Cerebellar nuclear complex (tissue), 1 donor: ENCODE measurements around the gene COL5A1.

Source experiments
- DNase-seq, 2 experiments: peaks; one replicate each; lab custom pipeline; 2025; lab: John Stamatoyannopoulos, UW

COL5A1 gene

DNA sequence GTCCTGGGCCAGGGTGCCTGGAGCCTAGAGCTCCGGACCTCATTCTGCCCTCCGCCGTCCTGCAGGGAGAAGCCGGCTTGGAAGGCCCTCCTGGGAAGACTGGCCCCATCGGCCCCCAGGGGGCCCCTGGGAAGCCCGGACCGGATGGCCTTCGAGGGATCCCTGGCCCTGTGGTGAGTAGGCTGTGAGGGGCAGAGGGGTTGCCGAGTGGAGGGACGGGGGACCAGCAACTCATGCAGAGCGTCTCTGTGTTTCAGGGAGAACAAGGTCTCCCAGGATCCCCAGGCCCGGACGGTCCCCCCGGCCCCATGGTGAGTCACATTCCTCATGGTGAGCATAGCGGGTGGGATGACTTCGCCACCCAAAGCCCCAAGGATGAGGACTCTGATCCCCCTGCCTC, 177.0 kb downstream of the COL5A1 start:
- DNase-seq: no peak

DNA sequence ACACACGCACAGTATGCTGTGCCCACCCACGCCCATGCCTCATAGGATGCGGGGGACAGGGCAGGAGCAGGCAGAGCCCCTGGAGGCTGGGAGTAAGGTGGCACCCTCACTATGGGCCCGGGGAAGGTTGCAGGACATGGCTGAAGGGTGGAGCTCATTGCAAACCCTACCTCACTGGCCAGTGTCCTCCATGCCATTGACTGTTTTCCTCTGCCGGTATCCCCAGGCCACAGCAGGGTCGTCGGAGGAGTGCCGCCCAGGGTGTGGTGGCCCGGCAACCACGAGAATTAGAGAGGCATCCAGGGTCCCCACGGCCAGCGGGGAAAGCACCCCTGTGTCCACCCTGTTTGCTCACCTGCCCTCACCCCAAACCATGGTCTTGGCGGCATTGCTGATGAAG, 179.3 kb downstream of the COL5A1 start:
- no peak for DNase-seq

DNA sequence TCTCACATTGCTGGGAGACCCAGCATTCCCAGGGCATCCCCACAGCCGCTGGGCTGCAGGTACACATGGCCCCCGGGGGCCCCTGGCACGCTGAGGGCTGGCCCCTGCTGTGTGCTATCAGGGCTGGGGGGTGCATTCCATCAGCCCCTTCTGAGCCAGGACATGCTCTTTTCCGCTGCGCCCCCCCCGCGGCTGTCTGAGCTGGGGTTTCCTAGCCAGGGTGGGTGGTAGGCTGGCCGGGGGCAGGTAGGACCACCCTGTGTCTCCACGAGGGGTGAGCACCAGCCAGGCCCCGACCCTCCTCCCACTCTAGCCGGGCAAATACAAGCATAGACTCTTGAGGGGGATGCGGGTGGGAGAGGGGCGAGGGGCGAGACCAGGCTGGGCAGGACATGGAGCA, 180.9 kb downstream of the COL5A1 start:
- DNase-seq: no peak

DNA sequence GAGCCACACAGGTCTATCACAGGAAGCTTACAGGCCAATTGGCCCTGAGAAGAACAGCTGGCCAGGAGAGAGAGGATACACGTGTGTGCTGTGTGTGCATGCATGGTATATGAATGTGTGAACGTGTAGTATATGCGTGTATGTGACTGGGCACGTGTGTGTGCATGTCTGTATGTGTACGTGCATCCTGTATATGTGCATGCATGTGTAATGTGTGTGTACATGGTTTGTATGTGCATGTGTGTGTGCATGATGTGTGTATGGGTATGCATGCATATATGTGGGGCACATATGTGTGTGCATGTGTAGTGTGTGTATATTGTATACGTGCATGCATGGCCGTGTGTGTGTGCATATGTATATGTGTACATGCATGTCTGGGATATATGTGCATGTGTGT, 182.0 kb downstream of the COL5A1 start:
- no peak for DNase-seq

DNA sequence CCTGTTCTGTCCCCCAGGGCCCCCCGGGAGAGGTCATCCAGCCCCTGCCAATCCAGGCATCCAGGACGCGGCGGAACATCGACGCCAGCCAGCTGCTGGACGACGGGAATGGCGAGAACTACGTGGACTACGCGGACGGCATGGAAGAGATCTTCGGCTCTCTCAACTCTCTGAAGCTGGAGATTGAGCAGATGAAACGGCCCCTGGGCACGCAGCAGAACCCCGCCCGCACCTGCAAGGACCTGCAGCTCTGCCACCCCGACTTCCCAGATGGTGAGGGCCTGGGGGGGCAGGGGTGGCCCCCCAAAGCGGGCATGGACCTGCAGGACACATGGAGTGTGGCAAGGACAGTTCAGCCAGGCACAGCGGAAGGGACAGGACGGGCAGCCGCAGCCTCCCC, 183.0 kb downstream of the COL5A1 start:
- no peak for DNase-seq

DNA sequence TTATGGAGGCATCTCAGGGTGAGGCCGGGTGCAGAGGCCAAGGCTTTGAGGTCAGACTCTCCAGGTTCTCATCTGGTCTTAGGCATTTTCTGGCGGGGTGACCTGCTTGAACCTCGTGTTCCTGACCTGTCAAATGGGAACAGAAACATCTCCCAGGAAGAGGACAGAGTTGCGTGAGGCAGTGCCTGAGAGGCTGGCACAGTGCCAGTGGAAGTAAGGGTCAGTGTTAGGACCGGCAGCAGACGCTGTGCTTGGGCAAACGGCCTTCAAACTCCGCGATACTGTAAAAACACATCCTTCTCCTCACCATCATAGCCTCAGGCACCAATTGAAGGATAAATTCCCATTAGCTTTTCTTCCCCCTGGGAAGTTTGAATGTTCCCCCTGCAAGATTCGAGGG, 183.4 kb downstream of the COL5A1 start:
- DNase-seq: no peak

DNA sequence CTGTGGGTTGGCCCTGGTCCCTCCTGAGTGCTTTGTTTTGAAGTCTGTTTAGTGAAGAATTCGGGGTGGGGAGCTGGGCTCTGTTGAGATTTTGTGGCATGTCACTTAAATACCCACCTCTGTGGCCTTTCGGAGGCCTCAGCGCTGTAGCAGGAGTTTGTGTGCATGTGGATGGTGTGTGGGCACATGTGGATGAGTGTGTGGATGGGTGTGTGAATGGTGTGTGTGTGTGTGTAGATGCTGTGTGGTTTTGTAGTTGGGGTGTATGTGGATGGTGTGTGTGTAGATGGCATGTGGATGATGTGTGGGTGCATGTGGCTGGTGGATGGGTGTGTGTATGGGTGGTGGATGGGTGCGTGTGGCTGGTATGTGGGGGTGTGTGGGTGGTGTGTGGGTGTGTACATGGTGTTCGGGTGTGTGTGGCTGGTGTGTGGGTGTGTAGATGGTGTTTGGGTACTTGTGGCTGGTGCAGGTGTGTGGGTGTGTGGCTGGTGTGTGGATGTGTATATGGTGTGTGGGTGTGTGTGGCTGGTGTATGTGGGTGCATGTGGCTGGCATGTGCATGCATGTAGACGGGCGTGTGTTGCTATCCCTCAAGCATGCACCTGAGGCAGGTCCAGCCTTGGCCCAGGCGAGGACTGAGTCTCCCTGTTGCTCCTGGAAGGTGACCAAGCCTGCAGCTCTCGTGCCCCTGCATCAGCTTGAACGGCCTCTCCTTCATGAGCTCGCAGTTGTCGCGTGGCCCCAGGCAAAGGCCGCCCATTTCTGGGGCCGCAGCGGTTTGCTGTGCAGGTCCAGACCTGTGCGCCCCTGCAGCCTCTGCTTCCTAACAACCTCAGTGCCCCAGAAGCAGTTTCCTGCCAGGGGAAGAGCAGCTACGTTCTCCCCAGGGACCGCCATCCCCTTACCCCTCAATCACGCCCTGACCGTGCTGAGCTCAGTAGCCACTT, 185.0 kb downstream of the COL5A1 start:
- DNase-seq: no peak

DNA sequence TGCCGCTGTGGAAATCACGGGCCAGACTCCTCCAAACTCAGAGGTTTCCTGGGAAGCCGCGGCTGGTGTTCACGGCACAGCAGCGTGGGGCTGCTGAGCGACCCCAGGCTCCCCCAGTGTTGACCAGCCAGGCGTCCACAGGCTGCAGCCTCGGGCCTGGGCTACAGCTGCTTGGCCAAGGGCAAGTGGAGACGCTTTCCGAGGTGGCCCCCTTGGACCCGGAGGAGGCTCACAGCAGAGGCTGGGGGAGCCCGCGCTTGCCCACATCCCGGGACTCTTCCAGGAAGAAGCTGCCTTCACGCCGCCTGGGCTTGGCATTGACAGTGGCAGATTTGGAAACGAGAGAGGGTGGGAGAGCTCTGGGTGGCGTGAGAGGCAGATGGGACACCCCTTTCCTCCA, 186.0 kb downstream of the COL5A1 start:
- no peak for DNase-seq

DNA sequence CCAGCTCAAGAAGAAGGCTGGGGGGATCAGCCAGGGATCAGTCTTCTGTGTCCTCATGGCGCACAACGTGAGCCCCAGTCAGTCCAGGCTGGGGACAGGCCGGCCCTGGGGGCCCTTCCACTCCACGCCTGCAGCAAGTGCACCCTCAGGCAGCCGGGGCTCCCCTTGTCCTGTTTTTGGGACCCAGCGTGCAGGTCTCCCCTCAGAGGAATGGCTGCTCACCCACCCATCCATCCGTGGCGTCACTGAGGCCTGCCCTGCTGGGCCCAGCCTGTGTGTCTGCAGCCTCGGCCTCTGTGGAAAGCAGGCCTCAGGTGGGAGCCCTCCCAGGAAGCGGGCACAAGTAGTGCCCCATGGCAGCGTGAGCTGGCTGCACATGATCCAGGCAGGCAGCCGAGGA, 186.4 kb downstream of the COL5A1 start:
- DNase-seq: no peak

DNA sequence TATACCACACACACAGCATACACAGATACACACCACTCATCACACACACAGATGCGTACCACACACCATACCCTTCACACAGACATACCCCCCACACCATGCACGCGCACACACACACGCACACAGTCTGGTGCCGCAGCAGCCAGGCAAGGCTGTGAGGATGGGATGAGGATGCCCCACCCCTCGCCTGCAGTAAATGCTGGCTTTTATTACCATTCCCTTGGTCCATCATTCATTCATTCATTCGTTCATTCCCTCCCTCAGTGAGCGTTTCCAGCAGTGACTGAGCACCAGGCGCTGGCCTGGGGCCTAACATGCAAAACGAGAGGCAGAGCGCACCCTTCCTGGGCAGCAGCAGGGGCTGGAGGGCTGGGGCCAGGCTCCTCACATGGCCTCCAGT, 187.3 kb downstream of the COL5A1 start:
- no peak for DNase-seq

DNA sequence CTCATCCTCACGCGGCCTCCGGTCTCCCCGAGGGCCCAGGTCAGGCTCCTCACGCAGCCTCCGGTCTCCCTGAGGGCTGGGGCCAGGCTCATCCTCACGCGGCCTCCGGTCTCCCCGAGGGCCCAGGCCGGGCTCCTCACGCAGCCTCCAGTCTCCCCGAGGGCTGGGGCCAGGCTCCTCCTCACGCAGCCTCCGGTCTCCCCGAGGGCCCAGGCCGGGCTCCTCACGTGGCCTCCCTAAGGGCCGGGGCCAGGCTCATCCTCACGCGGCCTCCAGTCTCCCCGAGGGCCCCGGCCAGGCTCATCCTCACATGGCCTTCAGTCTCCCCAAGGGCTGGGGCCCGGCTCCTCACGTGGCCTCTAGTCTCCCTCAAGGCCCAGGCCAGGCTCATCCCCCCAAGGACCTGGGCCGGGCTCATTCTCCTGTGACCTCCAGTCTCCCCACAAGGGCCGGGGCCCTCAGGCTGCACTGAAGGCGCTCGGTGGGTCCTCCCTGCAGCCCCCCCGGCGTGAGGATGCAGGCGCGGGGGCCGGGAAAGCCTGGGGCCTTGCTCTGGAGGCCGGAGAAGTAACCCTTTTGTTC, 187.8 kb downstream of the COL5A1 start:
- no peak for DNase-seq

DNA sequence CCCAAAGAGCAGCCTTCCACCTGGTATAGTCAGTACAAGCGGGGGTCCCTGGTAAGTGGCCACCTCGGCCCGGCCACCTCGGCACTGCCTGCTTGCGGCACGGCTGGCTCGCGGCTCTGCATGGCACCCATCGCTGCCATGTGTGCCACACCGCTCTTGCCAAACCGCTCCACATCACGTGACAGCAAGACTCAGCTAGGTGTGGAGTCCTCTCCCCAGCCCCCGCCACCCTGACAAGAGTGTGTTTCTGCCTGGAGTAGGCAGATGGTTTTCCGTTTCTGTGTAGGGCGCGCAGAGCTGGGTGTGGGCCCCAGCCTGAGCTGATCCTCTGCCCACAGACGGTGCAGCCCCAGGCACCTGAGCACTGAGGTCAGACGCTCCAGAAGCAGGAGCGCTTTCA, 188.5 kb downstream of the COL5A1 start:
- no peak for DNase-seq

DNA sequence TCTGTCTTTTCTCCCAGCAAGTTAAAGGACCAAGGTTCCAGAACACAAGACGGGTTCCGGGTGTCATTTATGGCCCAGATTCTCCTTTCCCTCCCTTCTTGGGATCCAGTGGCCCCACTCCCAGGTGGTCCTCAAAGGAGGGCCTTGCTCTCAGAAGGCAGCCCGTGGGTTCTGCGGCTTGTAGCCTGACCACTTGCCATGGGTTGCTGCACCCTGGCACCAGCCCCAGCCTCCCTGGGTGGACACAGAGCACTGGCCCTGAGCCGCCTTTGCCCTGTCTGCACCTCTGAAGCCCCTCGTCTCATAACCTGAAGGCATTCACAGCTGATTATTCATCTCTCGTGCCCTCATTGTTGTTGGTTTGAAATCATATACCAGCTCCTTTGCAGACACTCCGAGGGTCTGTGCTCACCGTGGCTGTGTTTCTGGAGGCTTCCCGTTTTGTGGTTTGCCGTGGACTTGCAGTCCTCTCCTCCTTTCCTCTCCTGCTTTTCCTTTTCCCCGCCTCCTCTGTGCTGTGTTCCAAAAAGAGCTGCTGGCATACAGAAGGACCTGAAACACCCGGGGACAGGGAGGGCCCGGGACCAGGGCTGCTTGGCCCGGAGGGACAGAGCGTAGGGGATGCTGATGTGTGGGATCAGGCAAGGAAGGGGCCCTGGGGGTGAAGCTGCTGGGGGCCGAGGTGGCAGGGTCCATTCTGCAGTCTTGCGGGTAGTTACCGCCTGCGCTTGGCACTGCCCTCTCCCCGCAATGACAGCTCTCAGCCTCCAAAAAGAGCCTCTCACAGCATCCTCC, 189.5 kb downstream of the COL5A1 start:
- DNase-seq: no peak

DNA sequence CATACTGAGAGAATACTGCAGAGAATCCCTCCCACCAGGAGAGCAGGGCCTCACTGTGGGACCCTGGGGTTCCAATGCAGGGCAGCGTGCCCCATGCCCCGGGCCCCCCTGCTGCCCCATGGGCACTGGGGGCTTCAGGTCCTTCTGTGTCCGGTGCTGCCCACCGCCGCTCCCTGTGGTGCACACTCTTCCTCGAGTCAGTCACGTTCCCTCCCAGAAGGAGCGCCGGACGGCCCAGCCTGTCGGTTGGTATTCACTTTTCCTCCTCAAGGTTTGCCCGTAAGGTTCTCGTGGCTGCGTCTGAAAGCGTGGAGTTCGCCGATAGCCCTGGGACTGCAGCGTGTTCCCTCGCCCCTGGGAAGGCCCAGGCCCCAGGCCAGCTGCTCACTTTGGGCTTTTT, 190.9 kb downstream of the COL5A1 start:
- no peak for DNase-seq

DNA sequence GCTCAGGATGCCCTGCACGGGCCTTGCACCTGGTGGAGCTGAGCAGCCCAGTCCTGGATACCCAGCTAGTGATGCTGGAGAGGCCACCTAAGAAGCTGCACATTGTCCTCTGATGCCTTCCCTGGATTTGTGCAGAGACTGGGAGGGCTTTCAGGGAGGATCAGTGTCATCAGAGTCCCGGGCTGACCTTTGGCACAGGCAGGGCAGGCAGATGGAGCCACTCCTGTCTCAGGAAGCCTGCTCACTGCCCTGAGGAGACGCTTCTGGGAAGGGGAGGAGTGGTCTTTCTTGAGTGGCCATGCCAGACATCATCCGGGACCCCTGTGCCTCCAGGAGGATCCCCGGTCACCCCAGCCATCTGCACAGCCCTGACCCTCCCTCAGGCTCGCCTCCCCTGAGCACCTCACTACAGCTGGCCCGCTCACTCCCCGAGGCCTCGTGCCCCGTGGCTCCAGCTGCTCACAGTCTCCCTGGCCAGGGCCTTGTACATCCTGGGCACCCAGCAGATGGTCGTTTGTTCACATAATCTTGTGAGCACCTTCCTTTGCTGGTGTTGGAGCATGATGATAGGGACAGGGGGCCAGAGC, 191.8 kb downstream of the COL5A1 start:
- DNase-seq: no peak

DNA sequence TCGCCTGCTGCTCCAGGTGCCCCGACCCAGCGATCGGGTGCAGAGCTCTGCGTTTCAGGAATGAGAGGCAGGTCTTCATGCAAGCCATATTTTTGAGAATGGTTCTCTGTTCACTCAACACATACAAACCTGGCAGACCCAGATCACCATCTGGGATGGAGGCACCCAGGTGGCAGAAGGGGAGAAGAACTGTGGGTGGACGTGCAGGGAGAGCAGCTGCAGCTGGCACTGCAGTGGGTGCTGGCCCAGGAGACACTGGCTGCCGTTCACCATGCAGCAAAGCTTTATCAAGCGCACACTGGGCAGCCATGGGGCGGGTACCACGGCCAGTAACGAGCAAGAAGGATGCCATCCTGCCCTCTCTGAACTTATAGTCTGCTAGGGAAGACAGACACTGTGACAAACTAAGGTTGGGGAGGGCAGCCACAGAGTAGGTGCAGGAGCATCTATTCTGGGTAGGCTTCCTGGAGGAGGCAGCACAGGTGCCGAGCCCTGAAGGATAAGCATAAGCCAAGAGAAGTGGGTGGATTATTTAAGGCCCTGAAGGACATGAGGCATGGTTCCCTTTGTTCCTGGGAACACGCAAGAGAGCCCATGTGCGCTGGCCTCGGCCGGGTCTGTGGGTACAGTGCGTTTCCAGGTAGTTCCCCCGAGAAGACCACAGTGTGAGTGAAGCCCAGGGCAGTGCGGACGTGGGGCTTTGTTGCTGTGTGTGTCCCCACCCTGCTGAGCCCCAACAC, 192.8 kb downstream of the COL5A1 start:
- no peak for DNase-seq

DNA sequence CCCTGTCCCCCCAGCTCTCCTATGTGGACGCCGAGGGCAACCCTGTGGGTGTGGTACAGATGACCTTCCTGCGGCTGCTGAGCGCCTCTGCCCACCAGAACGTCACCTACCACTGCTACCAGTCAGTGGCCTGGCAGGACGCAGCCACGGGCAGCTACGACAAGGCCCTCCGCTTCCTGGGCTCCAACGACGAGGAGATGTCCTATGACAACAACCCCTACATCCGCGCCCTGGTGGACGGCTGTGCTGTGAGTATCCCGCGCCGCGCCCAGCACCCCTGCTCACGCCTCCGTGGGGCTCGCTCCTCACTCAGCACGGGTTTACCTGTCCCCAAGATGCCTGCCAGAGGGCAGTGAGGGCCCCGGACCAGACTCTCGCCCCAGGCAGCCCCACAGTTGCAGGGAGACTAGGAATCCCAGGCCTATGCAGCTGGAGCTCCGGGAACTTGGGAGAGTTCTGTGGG, 193.4 kb downstream of the COL5A1 start:
- no peak for DNase-seq

DNA sequence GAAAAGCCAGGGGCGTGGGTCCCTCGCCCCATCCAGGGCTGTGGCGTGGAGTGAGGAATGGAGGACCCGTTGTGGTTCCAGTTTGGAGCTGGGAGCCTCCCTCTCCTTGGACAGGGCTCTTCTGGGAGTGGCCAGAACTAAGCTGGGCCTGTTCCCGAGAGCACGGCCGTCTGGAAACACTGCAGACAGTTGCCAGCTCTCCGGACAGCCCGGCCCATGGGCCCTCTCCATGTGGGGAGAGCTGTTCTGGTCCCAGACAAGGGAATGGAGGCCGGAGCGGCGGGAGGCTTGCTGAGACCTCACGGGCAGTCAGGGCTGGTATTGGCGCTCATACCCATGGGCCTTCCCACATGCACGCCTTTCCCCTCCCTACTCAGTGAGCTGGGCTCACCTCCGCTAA, 193.8 kb downstream of the COL5A1 start:
- no peak for DNase-seq

DNA sequence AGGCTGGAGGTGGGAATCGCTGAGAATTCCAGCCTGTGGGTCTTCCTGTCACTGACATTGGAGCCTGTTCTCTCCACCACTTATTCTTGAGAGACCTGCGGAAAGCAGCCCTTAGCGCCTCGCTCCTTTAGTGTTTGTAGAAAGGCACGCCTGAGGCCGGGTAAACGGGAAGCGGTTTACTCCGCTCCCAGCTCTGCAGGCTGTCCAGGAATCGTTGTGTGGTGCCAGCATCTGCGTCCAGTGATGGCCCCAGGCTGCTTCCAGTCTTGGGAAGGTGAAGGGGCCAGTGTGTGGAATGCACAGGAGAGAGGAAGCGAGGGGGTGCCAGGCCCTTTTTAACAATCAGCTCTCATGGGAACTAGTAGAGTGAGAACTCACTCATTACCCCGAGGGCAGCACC, 194.4 kb downstream of the COL5A1 start:
- no peak for DNase-seq

DNA sequence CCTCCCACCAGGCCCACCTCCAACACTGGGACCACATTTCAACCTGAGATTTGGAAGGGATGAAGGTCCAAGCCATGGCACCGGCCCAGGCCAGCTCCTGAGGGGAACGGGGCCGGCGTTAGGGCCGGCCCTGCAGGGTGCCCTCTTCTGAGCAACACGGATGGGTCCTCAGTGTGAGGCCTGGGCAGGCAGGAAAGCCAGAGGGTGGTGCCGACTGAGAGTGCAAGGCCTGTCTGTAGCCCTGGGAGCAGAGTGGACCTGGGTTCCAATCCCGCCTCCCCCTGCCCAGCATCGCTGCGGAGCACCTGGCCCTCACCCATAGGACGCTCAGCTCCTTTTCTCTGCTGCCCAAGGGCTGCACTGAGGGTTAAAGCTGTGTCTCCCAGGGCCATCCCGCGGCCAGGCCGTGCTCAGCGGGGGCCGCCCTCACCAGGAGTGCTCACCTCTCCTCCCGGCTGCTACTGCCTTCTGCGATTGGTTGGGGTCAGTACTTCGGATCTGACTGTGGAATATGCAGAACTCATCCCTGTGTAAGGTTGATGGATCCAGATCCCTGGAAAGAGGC, 194.9 kb downstream of the COL5A1 start:
- no peak for DNase-seq

DNA sequence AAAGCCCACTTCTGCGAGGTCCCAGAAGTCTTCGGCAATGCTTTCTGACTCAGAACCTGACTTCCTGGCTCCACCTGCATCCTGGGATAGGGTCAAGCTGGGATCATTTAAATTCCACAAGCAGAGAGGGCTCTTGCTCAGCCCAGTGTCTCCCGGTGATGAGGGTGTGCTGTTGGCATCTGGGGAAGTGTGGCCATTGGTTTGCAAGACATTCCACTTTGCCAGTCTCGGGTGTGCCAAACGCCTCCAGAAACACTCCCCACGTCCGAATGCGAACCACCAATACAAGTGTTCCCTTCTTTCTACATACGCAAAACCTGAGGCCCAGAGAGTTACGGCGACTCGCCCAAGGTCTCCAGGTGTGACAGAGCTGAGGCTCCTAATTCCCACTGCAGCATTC, 195.9 kb downstream of the COL5A1 start:
- no peak for DNase-seq
